HG03045 (cell line): Measurements from ENCODE around the gene SLC5A5.
A peak's percentile ranks its signal among the peaks of the same experiment; 100 is the strongest.

Experiments
- ATAC-seq: cut with Tn5 transposase; IDR thresholded peaks from one replicate; pipeline ENCODE4 v1.9.1; 2021; ENCODE audit warnings: mild to moderate bottlenecking, moderate library complexity; ENCODE audit not compliant: unreplicated experiment

The SLC5A5 gene

DNA sequence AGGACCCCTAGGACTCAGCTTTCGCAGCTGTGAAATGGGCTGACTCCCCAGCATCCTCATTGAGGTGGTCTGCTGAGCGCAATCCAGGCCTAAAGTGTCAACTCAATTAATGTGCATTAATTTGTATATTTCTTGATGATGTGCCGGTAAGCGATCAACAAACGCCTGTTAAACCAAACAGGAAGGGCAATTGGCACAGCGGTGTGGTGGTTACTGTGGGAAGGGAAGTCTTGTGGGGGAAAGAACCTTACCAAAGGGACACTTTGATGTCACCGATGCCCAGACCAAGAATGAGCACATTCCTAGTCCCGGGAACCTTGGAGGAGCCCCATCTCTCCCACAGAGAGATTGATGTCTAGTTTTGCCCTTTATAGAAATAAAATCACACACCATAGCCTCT is 25.6 kb upstream of the SLC5A5 start:
- no peak for ATAC-seq

GRCh38 chr19:17847538-17848366 is 24.0 kb upstream of the SLC5A5 start, which contains the start of gene JAK3:
Gene JAK3 (minus strand): TSS chr19:17847982. CDS start chr19:17844417, 3,565 bp downstream.
- ATAC-seq = peak; percentile 59

- ATAC-seq = no peak
Observed at GRCh38 chr19:17848595-17849292, 23.0 kb upstream of the SLC5A5 start.

- no peak for ATAC-seq
Observed at GRCh38 chr19:17854061-17854460, 17.7 kb upstream of the SLC5A5 start.

GRCh38 chr19:17855280-17856152 is 16.2 kb upstream of the SLC5A5 start:
- no peak for ATAC-seq

DNA sequence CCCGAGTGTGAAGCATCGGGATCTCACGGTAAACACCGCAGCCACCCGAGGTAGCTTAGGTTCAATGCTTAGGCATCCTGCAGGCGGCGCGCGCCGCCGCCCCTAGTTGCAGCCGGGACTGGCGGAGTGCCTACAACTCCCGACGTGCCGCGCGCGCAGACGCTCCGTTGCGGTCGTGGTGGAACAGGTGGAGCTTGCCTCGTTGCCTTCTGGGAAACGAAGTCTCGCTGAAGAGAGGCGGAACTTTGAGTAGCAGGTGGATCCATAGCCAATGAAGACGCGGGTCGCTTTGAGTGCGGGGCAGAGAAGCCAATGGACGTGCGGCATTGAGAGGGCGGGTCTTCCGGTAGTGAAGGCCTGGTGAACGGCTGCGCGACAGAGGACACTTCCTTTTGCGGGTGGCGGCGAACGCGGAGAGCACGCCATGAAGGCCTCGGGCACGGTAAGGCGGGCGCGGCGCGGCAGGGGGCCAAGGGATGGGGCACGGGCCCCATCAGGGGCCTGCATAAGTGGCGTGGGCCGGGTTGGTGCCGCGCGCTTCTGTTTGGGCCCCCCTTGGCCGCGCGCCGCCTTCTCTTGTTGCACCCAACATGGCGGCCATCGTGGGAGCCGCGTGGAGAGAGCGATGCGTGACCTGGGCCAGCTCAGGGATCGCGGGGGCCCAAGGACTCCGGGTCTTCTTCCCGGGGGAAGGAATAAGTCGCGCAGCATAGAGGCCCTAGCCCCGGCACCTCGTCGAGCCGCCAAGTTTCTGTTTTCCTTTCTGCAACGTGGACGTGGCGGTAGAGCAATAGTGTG is 12.0 kb upstream of the SLC5A5 start, which contains the start of gene RPL18A:
TSS of gene RPL18A (plus strand) at position 378 of the 798 bp plus-strand sequence. CDS start at position 425, 47 bp downstream.
- peak; percentile 91 for ATAC-seq

GRCh38 chr19:17860331-17860992 is 11.3 kb upstream of the SLC5A5 start:
- no peak for ATAC-seq

DNA sequence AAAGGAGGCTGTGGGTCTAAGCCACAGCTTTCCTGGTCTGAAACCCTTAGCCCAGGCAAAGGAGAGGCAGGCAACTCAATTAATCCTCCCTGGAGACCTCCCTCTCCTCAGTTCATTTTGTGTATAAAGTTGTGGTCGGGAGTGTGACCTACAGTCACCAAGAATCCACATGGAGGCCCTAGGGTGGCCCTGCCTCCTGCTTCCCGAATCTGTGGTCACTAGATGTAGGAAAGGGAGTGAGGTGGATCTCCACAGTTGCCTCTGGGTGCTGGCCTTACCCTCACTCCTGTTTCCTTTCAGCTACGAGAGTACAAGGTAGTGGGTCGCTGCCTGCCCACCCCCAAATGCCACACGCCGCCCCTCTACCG is 10.8 kb upstream of the SLC5A5 start:
- ATAC-seq = no peak

GRCh38 chr19:17861542-17862402 is 10.0 kb upstream of the SLC5A5 start:
- ATAC-seq = no peak

DNA sequence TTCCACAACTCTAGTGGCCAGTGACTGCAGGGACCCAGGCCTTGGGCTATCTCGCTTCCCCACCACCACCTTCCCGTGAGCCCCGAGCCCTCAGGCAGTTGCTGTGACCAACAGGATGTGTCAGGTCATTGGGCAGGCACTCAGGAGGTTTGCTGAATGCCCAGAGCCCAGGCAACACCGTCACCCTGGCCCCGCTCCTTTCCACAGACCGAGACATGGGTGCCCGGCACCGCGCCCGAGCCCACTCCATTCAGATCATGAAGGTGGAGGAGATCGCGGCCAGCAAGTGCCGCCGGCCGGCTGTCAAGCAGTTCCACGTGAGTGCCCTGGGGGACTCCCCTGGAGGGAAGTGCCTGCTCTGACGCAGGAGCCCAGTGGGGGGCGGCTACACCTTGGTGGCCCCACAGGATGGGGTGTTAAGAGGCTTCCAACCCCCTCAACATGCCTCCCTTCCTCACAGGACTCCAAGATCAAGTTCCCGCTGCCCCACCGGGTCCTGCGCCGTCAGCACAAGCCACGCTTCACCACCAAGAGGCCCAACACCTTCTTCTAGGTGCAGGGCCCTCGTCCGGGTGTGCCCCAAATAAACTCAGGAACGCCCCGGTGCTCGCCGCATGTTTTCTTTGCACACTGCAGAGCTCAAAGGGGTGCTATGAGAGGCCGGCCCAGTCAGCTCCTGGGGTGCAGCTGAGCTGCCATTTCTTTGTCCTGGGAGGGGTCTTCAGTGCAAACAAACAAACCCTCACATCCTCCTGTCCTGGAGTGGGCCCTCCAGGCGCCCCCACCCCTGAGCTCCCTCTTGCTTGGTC is 8.8 kb upstream of the SLC5A5 start:
- no peak for ATAC-seq

DNA sequence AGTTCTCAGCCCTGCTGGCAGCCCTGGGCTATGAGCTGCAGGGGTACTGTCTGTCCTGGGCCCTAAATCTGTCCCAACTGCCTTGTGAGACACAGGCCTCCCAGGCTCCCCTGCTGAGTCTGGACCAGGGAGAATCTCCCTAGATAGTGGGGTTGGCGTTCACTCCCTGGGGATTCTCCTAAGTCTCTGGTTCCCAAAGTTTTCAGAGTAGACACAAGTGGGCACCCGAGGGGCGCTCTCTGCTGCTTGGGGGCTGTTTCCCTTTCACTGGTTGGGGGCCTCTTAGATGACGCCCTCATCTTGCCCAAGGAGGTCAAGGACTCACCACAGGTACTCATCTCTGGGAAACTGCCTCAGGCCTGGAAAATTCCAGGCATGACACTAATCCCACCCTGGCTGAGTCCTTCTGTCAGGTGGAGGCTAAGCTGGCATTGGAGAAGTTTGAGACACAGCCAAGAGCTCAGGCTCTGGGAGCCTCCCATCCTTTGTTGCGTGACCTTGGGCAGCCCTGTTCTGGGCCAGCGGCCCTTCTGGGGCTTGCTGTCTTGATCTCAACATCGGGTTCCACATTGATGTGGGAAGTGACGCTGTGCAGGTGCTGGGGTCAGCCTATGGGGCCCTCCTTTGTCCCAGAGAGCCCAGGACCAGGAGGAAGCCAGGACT is 8.1 kb upstream of the SLC5A5 start:
- ATAC-seq = no peak

DNA sequence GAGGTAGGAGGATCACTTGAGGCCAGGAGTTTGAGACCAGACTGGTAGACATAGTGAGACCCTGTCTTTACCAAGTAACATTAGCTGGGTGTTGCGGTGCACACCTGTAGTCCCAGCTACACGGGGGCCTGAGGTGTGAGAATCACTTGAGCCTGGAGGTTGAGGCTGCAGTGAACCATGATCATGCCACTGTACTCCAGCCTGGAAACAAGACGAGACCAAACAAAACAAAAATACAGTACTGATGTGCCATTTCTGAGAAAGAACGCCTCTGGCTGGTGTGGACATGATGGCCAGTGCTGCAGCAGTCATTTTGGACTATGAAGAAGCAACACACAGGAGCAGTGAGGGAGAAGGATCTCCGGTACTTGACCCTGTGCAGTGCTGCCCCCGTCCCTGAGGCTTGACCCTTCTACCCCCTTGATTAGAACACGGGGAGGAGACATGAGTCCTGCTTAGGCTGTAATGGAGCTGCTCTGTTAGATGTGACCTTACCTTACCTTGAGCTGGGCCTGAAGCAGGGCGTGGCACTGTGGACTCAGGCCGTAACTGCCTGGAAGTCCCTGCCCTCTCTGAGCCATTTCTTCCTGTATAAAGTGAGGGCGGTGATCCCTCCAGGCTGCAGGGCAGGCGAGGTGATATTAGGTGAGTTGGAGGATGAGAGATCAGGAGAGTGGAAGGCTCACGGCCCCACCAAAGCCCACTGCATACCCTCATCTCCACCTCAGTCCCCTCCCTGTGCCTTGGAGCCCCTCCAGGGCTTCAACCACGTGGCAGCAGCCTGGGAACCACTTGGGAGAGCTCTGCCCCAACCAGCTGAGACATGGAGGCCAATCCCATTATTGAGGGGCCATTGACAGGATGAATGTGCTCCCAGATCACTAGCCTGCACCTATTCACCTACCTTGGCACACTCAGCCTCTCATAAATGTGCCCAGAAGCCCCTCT is 6.1 kb upstream of the SLC5A5 start:
- no peak for ATAC-seq

- no peak for ATAC-seq
Observed at GRCh38 chr19:17866312-17866963, 5.3 kb upstream of the SLC5A5 start.

GRCh38 chr19:17866964-17867486 is 4.7 kb upstream of the SLC5A5 start:
- no peak for ATAC-seq

GRCh38 chr19:17868669-17869068 is 3.1 kb upstream of the SLC5A5 start:
- ATAC-seq = no peak
